ENCODE data around the gene TIPARP.

GRCh38 chr3:156682963-156683362 is 8.6 kb downstream of the TIPARP start:
- no peak for TF ChIP-seq EZH2 (IDR thresholded peaks at IDR 0.05; ENCODE audit: borderline replicate concordance, insufficient read depth, low read depth, low read length, poor library complexity, severe bottlenecking)
- no peak for TF ChIP-seq CTCF (IDR thresholded peaks at IDR 0.05)
